Adrenal gland (tissue), 12 donors: Measurements from ENCODE around the gene MFNG. TPM values are rescaled to one million over a fixed set of nuclear protein-coding genes. Genes with fewer than 3 reads are reported as not detected.

Experiments
- DNase-seq, 7 donors: peaks; one replicate each; pipeline ENCODE4 v3.0.0-alpha.2; 2019 to 2020
- H3K27ac ChIP-seq, 5 donors: fragments of 200-600 bp; sonication (generic) in 4 of 5; 1 replicate in 3 of 5; 2 replicates in 2 of 5; pipeline versions ENCODE4 v1.5.1 to v1.8.0; 2016 to 2020; ENCODE audit warnings: mild to moderate bottlenecking in 1 of 5
- H3K27me3 ChIP-seq: fragments of 200-600 bp; 2 replicates; pipeline ENCODE4 v1.8.0; 2021
- H3K36me3 ChIP-seq, 2 donors: fragments of 200-600 bp; replicated peaks in 1 of 2; 1 replicate in 1 of 2; 2 replicates in 1 of 2; pipeline versions ENCODE4 v1.5.1 to v1.8.0; 2018 to 2022
- H3K4me1 ChIP-seq, 2 donors: fragments of 200-600 bp; replicated peaks in 1 of 2; 1 replicate in 1 of 2; 2 replicates in 1 of 2; pipeline versions ENCODE4 v1.5.1 to v1.8.0; 2018 to 2021
- H3K4me3 ChIP-seq, 4 donors: fragments of 200-600 bp; sonication (generic) in 3 of 4; one replicate each; pipeline ENCODE4 v1.5.1; 2016 to 2018
- H3K9me3 ChIP-seq, 3 donors: fragments of 200-600 bp; sonication (generic) in 1 of 3; replicated peaks in 1 of 3; 1 replicate in 2 of 3; 2 replicates in 1 of 3; pipeline versions ENCODE4 v1.5.1 to v1.8.0; 2016 to 2021
- POLR2A ChIP-seq, 2 donors: fragments of 450-650 bp; IDR thresholded peaks; one replicate each; pipeline ENCODE4 v1.6.1; 2017; ENCODE audit warnings: antibody characterized with exemption in 2 of 2, mild to moderate bottlenecking in 2 of 2, moderate library complexity in 1 of 2
- WGBS, 4 donors: extraction: QIAGEN DNeasy Blood & Tissue Kit in 2 of 4; methylation state at CpG; one replicate each; pipeline versions ENCODE4 v1.1.5 to v1.1.7; 2013 to 2017; 5-methylcytosine and 5-hydroxymethylcytosine counted together
- intact Hi-C, 2 donors: fragments of 100-400 bp; cut with DNase I; formaldehyde crosslinking; loops; one replicate each; pipeline versions ENCODE4 v1.14.1 to v1.15.0; 2022 to 2023
- polyA plus RNA-seq, 3 donors: library from polyadenylated mRNA; stranded (reverse); fragments of 200-250 nt in 2 of 3; fragments of 350-450 nt in 1 of 3; fragmentation: Illumina TruSeq in 1 of 3; extraction: RNeasy Lipid Tissue Mini Kit (QIAGEN cat#74804) in 1 of 3; gene quantifications; one replicate each; pipeline ENCODE4 v1.2.3, GENCODE V29; 2013 to 2014
- total RNA-seq, 9 donors: library from RNA; depleted of rRNA in 4 of 9; stranded (reverse); fragments of >200 nt in 4 of 9; fragments of 120-200 nt in 1 of 9; fragmentation: NEBNext Ultra II Directional in 1 of 9; extraction: Animal tissue kit (Norgen Biotek cat#: 25700) in 1 of 9; gene quantifications; one replicate each; pipeline versions ENCODE4 v1.1.0 to v1.2.4, GENCODE V29; 2013 to 2023
- TF ChIP-seq, protein P1 (sequence below), 6 experiments: fragments of 450-650 bp in 4 of 6; fragments of 200-600 bp in 2 of 6; sonication (generic) in 1 of 6; IDR thresholded peaks; 1 replicate in 5 of 6; 2 replicates in 1 of 6; pipeline versions ENCODE4 v1.5.1 to v1.8.0; 2016 to 2021; ENCODE audit warnings: antibody characterized with exemption in 6 of 6, mild to moderate bottlenecking in 2 of 6, moderate library complexity in 1 of 6
- donor health status: healthy with polysubstance abuse.
- donor health status: Bipolar disorder and iron deficiency.
- donor health status: DM: yes; HTN: yes; CAD: no.
- donor health status: DM: no; HTN: no; CAD: no.
- donor health status: DM: no; HTN: no; CAD: no.
- donor health status: DM: yes; HTN: yes; CAD: no.

Gene MFNG
- total and polyA plus RNA-seq, 12 donors = 4.0 to 27.6 (median 17.9) TPM

DNA sequence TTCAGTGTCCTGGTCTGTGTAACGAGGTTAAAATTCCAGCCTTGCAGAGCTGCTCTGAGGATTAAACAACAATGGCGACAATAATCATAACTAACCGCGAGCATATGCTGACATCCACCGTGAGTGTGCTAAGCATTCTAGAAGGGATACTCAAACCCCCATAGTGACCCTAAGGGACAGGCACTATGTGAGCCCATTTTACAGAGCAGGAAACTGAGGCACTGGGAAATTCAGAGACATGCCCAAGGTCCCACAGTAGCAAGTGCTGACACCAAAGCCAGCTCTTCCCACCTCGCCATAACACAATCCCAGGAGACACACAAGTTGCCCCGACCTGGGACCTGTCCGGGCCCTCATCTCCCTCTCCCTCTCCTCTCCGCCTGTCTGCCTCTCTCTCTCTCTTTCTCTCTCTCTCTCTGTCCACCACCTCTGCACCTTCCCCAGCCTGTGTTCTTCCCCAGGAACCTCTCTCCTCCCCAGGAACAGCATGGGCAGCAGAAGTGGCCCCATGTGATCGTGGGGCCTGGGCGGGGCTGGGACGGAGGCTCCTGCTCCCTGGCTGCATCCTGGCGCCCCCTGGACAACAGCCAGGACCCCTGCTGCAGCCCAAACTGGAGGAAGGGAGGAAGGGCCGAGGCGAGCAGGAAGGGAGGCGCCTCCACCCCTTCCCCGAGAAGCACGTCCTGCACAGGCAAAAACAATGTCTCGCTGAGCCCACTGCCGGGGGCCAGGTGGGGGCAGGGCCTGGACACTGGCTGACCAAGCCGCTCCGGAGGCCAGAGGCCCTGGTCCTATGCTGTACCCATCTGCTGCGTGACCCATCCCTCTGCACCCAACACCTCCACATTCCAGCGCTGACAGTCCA lies 14.8 kb upstream of the MFNG start:
- no peak for TF ChIP-seq POLR2A (IDR thresholded peaks at IDR 0.05)
- TF ChIP-seq, protein P1, sequence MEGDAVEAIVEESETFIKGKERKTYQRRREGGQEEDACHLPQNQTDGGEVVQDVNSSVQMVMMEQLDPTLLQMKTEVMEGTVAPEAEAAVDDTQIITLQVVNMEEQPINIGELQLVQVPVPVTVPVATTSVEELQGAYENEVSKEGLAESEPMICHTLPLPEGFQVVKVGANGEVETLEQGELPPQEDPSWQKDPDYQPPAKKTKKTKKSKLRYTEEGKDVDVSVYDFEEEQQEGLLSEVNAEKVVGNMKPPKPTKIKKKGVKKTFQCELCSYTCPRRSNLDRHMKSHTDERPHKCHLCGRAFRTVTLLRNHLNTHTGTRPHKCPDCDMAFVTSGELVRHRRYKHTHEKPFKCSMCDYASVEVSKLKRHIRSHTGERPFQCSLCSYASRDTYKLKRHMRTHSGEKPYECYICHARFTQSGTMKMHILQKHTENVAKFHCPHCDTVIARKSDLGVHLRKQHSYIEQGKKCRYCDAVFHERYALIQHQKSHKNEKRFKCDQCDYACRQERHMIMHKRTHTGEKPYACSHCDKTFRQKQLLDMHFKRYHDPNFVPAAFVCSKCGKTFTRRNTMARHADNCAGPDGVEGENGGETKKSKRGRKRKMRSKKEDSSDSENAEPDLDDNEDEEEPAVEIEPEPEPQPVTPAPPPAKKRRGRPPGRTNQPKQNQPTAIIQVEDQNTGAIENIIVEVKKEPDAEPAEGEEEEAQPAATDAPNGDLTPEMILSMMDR (IDR thresholded peaks at IDR 0.05) = no peak
- Histone ChIP-seq H3K4me1 (peaks cover 37 to 46% of the 10 kb centered on the region in 2 donors), H3K27ac (peak overlapping the region; percentile 46 to 92 (median 80)), H3K9me3 (no peaks in the 10 kb centered on the region), H3K36me3 (no peaks in the 10 kb centered on the region), H3K27me3 (no peaks in the 10 kb centered on the region), H3K4me3 (no peak overlapping the region)
- intact Hi-C loops = no loop called here
- 44 to 74% (median 55%) methylated on average over 13 to 24 of the region's 24 CpGs for WGBS, 4 donors
- peak in 3 of 7 donors; percentile 32 to 48 (median 37) for DNase-seq

DNA sequence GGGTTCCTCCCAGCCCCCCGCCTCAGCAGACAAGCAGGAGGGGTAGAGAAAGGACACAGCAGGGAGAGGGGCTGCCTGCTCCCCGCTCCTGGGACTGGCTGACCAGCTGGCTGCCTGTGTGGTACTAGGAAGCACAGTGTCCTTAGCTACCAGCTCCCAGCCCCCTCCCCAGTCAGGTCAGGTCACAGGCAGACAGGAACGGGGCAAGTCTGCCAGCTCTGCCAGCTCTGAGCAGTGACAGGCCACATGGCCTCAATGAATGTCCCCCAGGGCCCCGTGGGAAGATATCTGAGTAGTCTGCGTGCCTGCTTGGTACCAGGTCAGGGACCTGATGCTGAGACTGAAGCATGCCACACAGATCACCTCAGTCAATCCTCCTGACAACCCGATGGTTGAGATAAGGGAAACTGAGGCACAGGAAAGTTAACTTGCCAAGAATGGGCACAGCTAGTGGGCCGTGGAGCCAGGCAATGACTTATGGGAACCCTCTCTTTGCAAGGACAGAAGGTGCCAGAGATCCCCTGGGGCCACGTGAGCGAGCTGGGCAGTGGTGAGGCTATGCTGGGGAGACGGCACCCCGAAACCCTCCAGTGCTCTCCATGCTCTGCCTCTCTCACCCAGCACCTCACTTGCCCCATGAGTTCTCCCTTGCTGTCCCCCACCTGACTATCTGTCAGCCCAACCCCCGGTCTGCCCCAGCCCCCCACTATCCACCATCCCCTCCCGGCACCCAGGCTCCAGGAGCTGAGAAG lies 13.8 kb upstream of the MFNG start:
- no peak for DNase-seq
- H3K4me1 ChIP-seq = peaks cover 37 to 46% of the 10 kb centered on the region in 2 donors
- intact Hi-C loops = no loop called here
- TF ChIP-seq, protein P1 (IDR thresholded peaks at IDR 0.05) = no peak
- TF ChIP-seq POLR2A (IDR thresholded peaks at IDR 0.05) = no peak
- WGBS, 4 donors = 71 to 82% (median 79%) methylated on average over 6 to 13 of the region's 13 CpGs
- H3K36me3 ChIP-seq = no peaks in the 10 kb centered on the region
- H3K27ac ChIP-seq = no peak overlapping the region
- no peak overlapping the region for H3K4me3 ChIP-seq
- H3K9me3 ChIP-seq = no peaks in the 10 kb centered on the region
- no peaks in the 10 kb centered on the region for H3K27me3 ChIP-seq

DNA sequence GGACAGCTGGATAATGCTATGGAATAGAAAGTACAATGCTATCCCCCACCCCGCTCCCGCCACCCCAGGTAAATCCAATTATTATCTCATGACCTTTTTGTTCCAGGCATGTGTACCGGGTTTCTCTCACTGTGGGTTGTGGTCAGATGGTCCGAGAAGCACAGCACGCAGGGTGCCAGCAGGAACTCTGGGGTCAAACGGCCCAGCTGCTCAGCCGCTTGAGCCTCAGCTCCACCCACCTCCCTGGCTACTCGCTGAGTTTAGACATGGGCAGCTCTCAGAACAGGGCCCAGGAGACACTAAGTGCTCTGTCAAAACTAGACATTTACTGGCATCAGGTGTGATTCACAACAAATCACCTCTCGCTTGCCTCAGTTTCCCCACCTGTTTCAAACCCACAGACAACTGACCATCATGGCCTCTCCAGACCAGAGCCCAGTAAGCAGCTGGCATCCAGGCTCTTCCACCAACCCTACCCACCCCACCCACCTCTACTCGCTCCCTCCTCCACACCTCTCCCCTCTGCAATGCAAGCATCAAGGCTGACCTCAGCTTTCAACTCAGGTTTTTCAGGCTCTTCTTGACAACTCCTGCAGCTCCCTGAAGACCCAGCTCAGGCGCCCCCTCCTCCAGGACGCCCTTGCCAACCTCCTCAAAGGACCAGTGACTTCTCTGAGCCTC lies 13.0 kb upstream of the MFNG start:
- DNase-seq = no peak

More for the DNA sequence above, 13.0 kb upstream of the MFNG start:
- Histone ChIP-seq H3K27me3 (no peaks in the 10 kb centered on the region), H3K9me3 (no peaks in the 10 kb centered on the region), H3K36me3 (no peaks in the 10 kb centered on the region), H3K27ac (no peak overlapping the region), H3K4me3 (no peak overlapping the region), H3K4me1 (peaks cover 33 to 40% of the 10 kb centered on the region in 2 donors)
- intact Hi-C loops = no loop called here
- 62 to 84% (median 80%) methylated on average over 10 to 12 of the region's 12 CpGs for WGBS, 4 donors
- TF ChIP-seq POLR2A (IDR thresholded peaks at IDR 0.05) = no peak
- TF ChIP-seq, protein P1 (IDR thresholded peaks at IDR 0.05) = no peak
